ENCODE results near the gene TP63.

DNA sequence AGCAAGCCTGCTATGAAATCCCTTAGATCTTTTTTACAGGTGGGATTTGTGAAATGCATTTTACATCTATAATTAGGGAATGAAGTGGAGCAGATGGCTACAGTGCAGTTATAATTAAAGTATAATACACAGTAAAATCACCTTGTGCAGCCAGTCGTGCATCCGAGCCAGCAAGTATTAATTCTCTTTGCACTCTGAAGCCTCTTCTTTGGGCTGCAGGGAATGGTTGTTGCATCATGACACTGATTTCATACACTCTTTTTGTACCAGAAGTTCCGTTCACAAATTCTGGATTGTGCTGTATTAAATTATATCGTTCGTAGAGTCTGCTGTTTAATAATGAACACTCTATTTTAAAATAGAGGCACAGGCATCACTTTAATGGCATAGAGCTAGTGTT is 28.7 kb upstream of the TP63 start:
- TF ChIP-seq YY1 (IDR thresholded peaks at IDR 0.05; ENCODE audit: insufficient read depth, insufficient read length) (no peak), ZNF274 (IDR thresholded peaks at IDR 0.05; ENCODE audit: low read depth, low read length) (no peak)
